ENCODE results near the gene RAB13.

DNA sequence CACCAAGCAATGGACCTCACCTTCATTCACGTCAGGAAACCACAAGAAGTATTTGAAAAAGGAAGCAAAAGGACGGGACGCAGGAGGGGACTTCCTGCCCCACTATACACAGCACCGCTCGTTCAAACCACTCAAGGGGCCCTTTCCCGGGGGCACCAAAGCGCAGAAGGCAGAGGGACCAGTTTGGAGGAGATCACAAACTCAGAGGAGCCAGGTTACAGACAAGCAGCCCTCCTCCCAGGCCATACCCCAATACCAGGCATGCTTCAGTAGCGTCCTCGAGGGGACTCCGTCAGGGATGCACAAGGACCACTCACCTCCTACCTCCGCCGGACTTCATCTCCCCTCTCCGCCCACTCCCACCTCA is 28.4 kb downstream of the RAB13 start:
- no peak for TF ChIP-seq RFX5 (IDR thresholded peaks at IDR 0.05; ENCODE audit: low read length)
- TF ChIP-seq REST (IDR thresholded peaks at IDR 0.05; ENCODE audit: low read depth, low read length), result no peak
- TF ChIP-seq POLR2AphosphoS5 (IDR thresholded peaks at IDR 0.05; ENCODE audit: low read depth, low read length), result no peak
- no peak for TF ChIP-seq TAF1 (IDR thresholded peaks at IDR 0.05; ENCODE audit: borderline replicate concordance, low read depth, low read length)
- TF ChIP-seq, protein P1, sequence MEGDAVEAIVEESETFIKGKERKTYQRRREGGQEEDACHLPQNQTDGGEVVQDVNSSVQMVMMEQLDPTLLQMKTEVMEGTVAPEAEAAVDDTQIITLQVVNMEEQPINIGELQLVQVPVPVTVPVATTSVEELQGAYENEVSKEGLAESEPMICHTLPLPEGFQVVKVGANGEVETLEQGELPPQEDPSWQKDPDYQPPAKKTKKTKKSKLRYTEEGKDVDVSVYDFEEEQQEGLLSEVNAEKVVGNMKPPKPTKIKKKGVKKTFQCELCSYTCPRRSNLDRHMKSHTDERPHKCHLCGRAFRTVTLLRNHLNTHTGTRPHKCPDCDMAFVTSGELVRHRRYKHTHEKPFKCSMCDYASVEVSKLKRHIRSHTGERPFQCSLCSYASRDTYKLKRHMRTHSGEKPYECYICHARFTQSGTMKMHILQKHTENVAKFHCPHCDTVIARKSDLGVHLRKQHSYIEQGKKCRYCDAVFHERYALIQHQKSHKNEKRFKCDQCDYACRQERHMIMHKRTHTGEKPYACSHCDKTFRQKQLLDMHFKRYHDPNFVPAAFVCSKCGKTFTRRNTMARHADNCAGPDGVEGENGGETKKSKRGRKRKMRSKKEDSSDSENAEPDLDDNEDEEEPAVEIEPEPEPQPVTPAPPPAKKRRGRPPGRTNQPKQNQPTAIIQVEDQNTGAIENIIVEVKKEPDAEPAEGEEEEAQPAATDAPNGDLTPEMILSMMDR (IDR thresholded peaks at IDR 0.05), result no peak
- no peak for TF ChIP-seq CHD2 (IDR thresholded peaks at IDR 0.05; ENCODE audit: low read length, partially characterized antibody)
